ENCODE measurements around the gene MIX23.

MIX23 gene

GRCh38 chr3:122314228-122314876, 68.7 kb downstream of the MIX23 start:
- CTCF ChIA-PET: interaction anchor here (1.0 to 3.1 kb wide), 10 partner anchors 8 to 769 kb away, joined by 3 to 15 read pairs (median 4); partner anchors contain the start of gene POLQ
- no peak for TF ChIP-seq CTCF (IDR thresholded peaks at IDR 0.05; ENCODE audit: control extremely low read depth, extremely low read depth, low read depth, missing control alignments)
- DNase-seq (ENCODE audit: extremely low spot score): no peak
- POLR2A ChIA-PET: no interaction called here

DNA sequence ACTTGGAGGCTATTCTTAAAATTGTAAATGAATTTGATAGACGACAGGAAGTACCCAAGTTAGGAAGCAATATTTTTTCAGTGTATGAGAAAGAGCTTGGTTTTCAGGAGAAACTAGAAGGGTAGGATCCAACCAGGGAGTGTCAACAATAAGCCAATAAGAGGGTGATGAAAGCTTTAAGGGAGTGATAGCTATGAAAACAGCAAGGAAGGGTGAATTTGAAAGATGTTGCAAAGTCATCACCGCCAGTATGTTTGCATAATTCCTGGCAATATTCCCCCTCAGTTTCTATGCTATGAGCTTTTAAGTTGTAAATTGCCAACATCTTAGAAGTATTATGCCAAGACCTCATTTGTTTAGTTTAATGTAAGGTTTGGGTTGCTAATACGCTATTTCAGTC, 69.8 kb downstream of the MIX23 start:
- TF ChIP-seq CTCF (IDR thresholded peaks at IDR 0.05; ENCODE audit: control extremely low read depth, extremely low read depth, low read depth, missing control alignments): no peak
- POLR2A ChIA-PET: no interaction called here
- DNase-seq (ENCODE audit: extremely low spot score): no peak
- CTCF ChIA-PET: interaction anchor here (0.7 to 2.4 kb wide), 9 partner anchors 13 to 768 kb away, joined by 3 to 15 read pairs (median 3); partner anchors contain the start of genes FAM162A and POLQ

DNA sequence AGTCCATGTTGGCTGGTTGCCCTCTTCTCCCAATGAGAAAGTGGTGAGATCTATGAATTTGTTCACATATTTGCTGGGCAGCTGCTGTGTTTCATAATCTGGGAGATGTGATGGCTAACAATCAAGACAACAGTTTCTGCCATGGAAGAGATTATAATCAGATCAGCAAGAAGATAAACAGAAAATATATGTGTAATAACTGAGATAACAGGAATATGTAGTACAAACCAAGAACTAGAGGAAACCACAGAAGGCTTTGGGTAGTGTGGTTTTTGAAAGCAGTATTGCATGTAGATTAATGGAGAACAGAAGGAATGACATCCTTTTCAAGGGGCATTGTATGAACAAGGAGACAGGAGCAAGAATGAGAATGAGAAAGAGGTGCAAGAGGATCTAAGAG, 70.2 kb downstream of the MIX23 start:
- TF ChIP-seq CTCF (IDR thresholded peaks at IDR 0.05; ENCODE audit: control extremely low read depth, extremely low read depth, low read depth, missing control alignments): no peak
- POLR2A ChIA-PET: no interaction called here
- DNase-seq (ENCODE audit: extremely low spot score): no peak
- CTCF ChIA-PET: interaction anchor here (0.7 to 2.4 kb wide), 7 partner anchors 12 to 767 kb away, joined by 3 to 15 read pairs (median 3); partner anchors contain the start of genes FAM162A and POLQ

DNA sequence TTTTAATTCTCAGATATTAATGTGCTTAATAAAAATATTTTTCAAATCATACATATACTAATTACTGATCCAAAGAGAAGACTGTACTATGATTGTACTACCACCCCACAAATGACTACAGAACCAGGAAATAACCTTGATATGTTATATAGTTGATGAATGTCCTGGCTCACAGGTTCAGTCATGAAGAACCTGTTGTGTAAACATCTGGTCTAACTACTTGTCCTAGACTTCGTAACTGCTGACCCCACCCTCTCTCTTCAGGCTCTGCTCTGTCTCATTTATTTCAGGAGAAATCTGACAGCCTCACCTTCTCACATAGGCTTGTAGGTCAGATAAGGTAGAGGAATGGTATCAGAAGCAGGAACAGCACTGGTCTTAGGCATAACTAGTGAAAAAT, 72.7 kb downstream of the MIX23 start:
- POLR2A ChIA-PET: no interaction called here
- TF ChIP-seq CTCF (IDR thresholded peaks at IDR 0.05; ENCODE audit: control extremely low read depth, extremely low read depth, low read depth, missing control alignments): no peak
- no peak for DNase-seq (ENCODE audit: extremely low spot score)
- CTCF ChIA-PET: no interaction called here
